Lung (tissue), 12 donors: ENCODE data around the gene USP24. TPM values are rescaled to one million over a fixed set of nuclear protein-coding genes. Genes with fewer than 3 reads are reported as not detected.
"Not testable (repeated sequence)": the region's sequence is repeated elsewhere in the genome, so short reads cannot be mapped to it uniquely, and the experiment has no call there.

Experiments
- ATAC-seq: fragments of 200-7000 bp; cut with Tn5 transposase; one replicate; pipeline ENCODE4 v1.9.1; 2020; ENCODE audit warnings: moderate number of reproducible peaks; ENCODE audit not compliant: insufficient read depth, low FRiP score
- DNase-seq, 3 donors: peaks; one replicate each; pipeline ENCODE4 v3.0.0-alpha.2; 2013 to 2017
- H3K27ac ChIP-seq, 2 donors: one replicate each; pipeline ENCODE4 v1.5.1; 2013; ENCODE audit warnings: mild to moderate bottlenecking in 2 of 2, moderate library complexity in 2 of 2, control low read depth in 1 of 2, inconsistent platforms in 1 of 2, low read depth in 1 of 2, low read length in 1 of 2
- H3K27me3 ChIP-seq, 3 donors: one replicate each; pipeline ENCODE4 v1.5.1; 2013; ENCODE audit warnings: low read length in 2 of 3; ENCODE audit not compliant: control insufficient read depth in 3 of 3, insufficient read depth in 3 of 3
- H3K36me3 ChIP-seq, 4 donors: one replicate each; pipeline ENCODE4 v1.5.1; 2013; ENCODE audit warnings: low read length in 4 of 4, mild to moderate bottlenecking in 1 of 4, moderate library complexity in 1 of 4; ENCODE audit not compliant: control insufficient read depth in 4 of 4, insufficient read depth in 4 of 4
- H3K4me1 ChIP-seq, 5 donors: one replicate each; pipeline ENCODE4 v1.5.1; 2013; ENCODE audit warnings: low read length in 5 of 5, mild to moderate bottlenecking in 2 of 5, moderate library complexity in 1 of 5; ENCODE audit not compliant: control insufficient read depth in 5 of 5, insufficient read depth in 5 of 5
- H3K4me3 ChIP-seq: one replicate; pipeline ENCODE4 v1.5.1; 2013; ENCODE audit warnings: mild to moderate bottlenecking, control low read depth, moderate library complexity
- H3K9ac ChIP-seq, 2 donors: one replicate each; pipeline ENCODE4 v1.5.1; 2013; ENCODE audit warnings: low read length in 2 of 2, control low read depth in 1 of 2; ENCODE audit not compliant: insufficient read depth in 1 of 2
- H3K9me3 ChIP-seq, 4 donors: one replicate each; pipeline ENCODE4 v1.5.1; 2013; ENCODE audit warnings: low read length in 3 of 4, mild to moderate bottlenecking in 1 of 4, moderate library complexity in 1 of 4; ENCODE audit not compliant: control insufficient read depth in 4 of 4, insufficient read depth in 3 of 4
- CTCF ChIP-seq: IDR thresholded peaks from 2 replicates; pipeline ENCODE4 v1.5.1; 2012; ENCODE audit warnings: mild to moderate bottlenecking; ENCODE audit errors: control extremely low read depth, extremely low read depth
- WGBS, 2 donors: extraction: QIAGEN DNeasy Blood & Tissue Kit; methylation state at CpG; one replicate each; pipeline ENCODE4 v1.1.7; 2013; 5-methylcytosine and 5-hydroxymethylcytosine counted together
- polyA plus RNA-seq, 2 donors: library from polyadenylated mRNA; stranded (reverse); fragments of 200-250 nt; gene quantifications; one replicate each; pipeline ENCODE4 v1.2.1, GENCODE V29; 2013
- total RNA-seq, 2 donors: library from RNA; depleted of rRNA in 1 of 2; stranded (reverse); fragments of >200 nt in 1 of 2; gene quantifications; one replicate each; pipeline ENCODE4 v1.2.1, GENCODE V29; 2014 to 2021
- donor health status: control.
- donor health status: control.
- donor health status: Bipolar disorder and iron deficiency.
- donor health status: healthy.
- donor health status: DM: yes; HTN: yes; CAD: no.

Gene USP24
- total and polyA plus RNA-seq, 4 donors: 7.8 to 77.8 (median 23.6) TPM

- DNase-seq (no peak), ATAC-seq (no peak)
- TF ChIP-seq CTCF: no peak
- Histone ChIP-seq H3K9ac (no peak overlapping the region), H3K27me3 (peaks cover 0 to 3% (median 0%) of the 10 kb centered on the region in 3 donors), H3K9me3 (peaks cover 0 to 2% (median 0%) of the 10 kb centered on the region in 4 donors), H3K4me1 (no peaks in the 10 kb centered on the region), H3K27ac (peak overlapping the region in 1 of 2 donors; percentile 55), H3K4me3 (no peak overlapping the region), H3K36me3 (no peaks in the 10 kb centered on the region)
- 90 to 96% methylated on average over 3 of the region's 3 CpGs for WGBS, 2 donors
These were observed 15.5 kb upstream of the USP24 start for GRCh38 chr1:55230659-55231058.

DNA sequence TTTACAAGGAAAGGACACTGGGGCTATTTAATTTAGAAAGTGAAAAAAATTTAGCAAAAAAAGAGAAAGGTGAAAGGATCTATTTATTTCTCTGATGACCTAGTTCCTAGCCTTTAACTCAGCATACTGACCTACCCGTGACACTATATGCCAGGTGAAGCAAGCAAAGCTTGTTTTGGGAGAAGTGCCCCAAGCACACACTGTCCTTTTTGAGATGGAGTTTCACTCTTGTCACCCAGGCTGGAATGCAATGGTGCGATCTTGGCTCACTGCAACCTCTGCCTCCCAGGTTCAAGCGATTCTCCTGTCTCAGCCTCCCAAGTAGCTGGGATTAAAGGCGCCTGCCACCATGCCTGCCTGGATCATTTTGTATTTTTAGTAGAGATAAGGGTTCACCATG is 14.6 kb upstream of the USP24 start:
- H3K9ac ChIP-seq, H3K9me3 ChIP-seq, H3K27me3 ChIP-seq, DNase-seq, H3K36me3 ChIP-seq, H3K27ac ChIP-seq, H3K4me3 ChIP-seq, ATAC-seq, H3K4me1 ChIP-seq: not testable (repeated sequence)
- 96% methylated on average over 4 of the region's 4 CpGs for WGBS, 2 donors

- no peaks in the 10 kb centered on the region for H3K27me3 ChIP-seq
- H3K9me3 ChIP-seq: peaks cover 0 to 2% (median 0%) of the 10 kb centered on the region in 4 donors
- TF ChIP-seq CTCF: no peak
- DNase-seq: no peak
- no peaks in the 10 kb centered on the region for H3K4me1 ChIP-seq
- ATAC-seq: no peak
- no peaks in the 10 kb centered on the region for H3K36me3 ChIP-seq
- 63 to 68% methylated on average over 1 of the region's 1 CpG for WGBS, 2 donors
- H3K9ac ChIP-seq: no peak overlapping the region
- no peak overlapping the region for H3K27ac ChIP-seq
- H3K4me3 ChIP-seq: no peak overlapping the region
These were observed 10.1 kb upstream of the USP24 start for GRCh38 chr1:55225228-55225627.

- Histone ChIP-seq H3K27ac (no peak overlapping the region), H3K9me3 (peaks cover 0 to 2% (median 0%) of the 10 kb centered on the region in 4 donors), H3K4me3 (no peak overlapping the region), H3K27me3 (no peaks in the 10 kb centered on the region), H3K9ac (no peak overlapping the region), H3K4me1 (no peaks in the 10 kb centered on the region), H3K36me3 (no peaks in the 10 kb centered on the region)
- ATAC-seq: no peak
- DNase-seq: no peak
- 96 to 98% methylated on average over 1 of the region's 1 CpG for WGBS, 2 donors
- no peak for TF ChIP-seq CTCF
These were observed 9.6 kb upstream of the USP24 start for GRCh38 chr1:55224729-55225128.
